ENCODE measurements around the gene FAM234A. TPM values are rescaled to one million over a fixed set of nuclear protein-coding genes. Genes with fewer than 3 reads are reported as not detected.

Gene FAM234A
- total and polyA plus RNA-seq, 8 donors, result 49.7 to 92.6 (median 58.1) TPM

GRCh38 chr16:268141-269053 is 33.8 kb downstream of the FAM234A start:
- Histone ChIP-seq H3K4me1 (no peaks in the 10 kb centered on the region), H3K4me3 (no peak overlapping the region), H3K36me3 (peaks cover 0 to 21% of the 10 kb centered on the region in 2 donors), H3K27ac (no peak overlapping the region), H3K27me3 (peaks cover 0 to 29% of the 10 kb centered on the region in 2 donors), H3K9me3 (no peaks in the 10 kb centered on the region)
- no peak for TF ChIP-seq CTCF (IDR thresholded peaks at IDR 0.05)
- intact Hi-C loops (cut with DNase I), result no loop called here
- ATAC-seq (no peak), DNase-seq (no peak)

GRCh38 chr16:269061-269796 is 34.6 kb downstream of the FAM234A start:
- Histone ChIP-seq H3K9me3 (no peaks in the 10 kb centered on the region), H3K36me3 (peaks cover 0 to 13% of the 10 kb centered on the region in 2 donors), H3K4me1 (no peaks in the 10 kb centered on the region), H3K4me3 (no peak overlapping the region), H3K27ac (no peak overlapping the region), H3K27me3 (peaks cover under 1 to 38% of the 10 kb centered on the region in 2 donors)
- ATAC-seq (no peak), DNase-seq (no peak)
- intact Hi-C loops (cut with DNase I), result no loop called here
- no peak for TF ChIP-seq CTCF (IDR thresholded peaks at IDR 0.05)

GRCh38 chr16:270381-271255 is 36.0 kb downstream of the FAM234A start:
- Histone ChIP-seq H3K36me3 (no peaks in the 10 kb centered on the region), H3K4me3 (no peak overlapping the region), H3K27ac (no peak overlapping the region), H3K9me3 (no peaks in the 10 kb centered on the region), H3K4me1 (peaks cover 6 to 7% of the 10 kb centered on the region in 2 donors), H3K27me3 (peaks cover 12 to 52% of the 10 kb centered on the region in 2 donors)
- intact Hi-C loops (cut with DNase I), result no loop called here
- no peak for DNase-seq
- TF ChIP-seq CTCF (IDR thresholded peaks at IDR 0.05), result no peak
- ATAC-seq, result no peak

GRCh38 chr16:272633-273546 is 38.3 kb downstream of the FAM234A start:
- no peak for TF ChIP-seq CTCF (IDR thresholded peaks at IDR 0.05)
- H3K9me3 ChIP-seq, result no peaks in the 10 kb centered on the region
- DNase-seq, result no peak
- no peak overlapping the region for H3K27ac ChIP-seq
- no peak overlapping the region for H3K4me3 ChIP-seq
- no peak for ATAC-seq
- peaks cover 12 to 74% of the 10 kb centered on the region in 2 donors for H3K27me3 ChIP-seq
- no peaks in the 10 kb centered on the region for H3K36me3 ChIP-seq
- peaks cover 7 to 10% of the 10 kb centered on the region in 2 donors for H3K4me1 ChIP-seq
- intact Hi-C loops (cut with DNase I), result no loop called here
